Stomach (tissue), 9 donors: Measurements from ENCODE around the gene PDE4D. TPM values are rescaled to one million over a fixed set of nuclear protein-coding genes. Genes with fewer than 3 reads are reported as not detected.

ENCODE experiments used
- DNase-seq, 2 donors: peaks; one replicate each; pipeline versions ENCODE4 v3.0.0 to v3.0.0-alpha.2; 2013 to 2019
- H3K27ac ChIP-seq, 5 donors: fragments of 200-600 bp in 4 of 5; sonication (generic) in 4 of 5; one replicate each; pipeline ENCODE4 v1.5.1; 2013 to 2019; ENCODE audit warnings: mild to moderate bottlenecking in 1 of 5, moderate library complexity in 1 of 5
- H3K27me3 ChIP-seq, 3 donors: fragments of 200-600 bp; sonication (generic); one replicate each; pipeline ENCODE4 v1.5.1; 2017 to 2019; ENCODE audit warnings: mixed run types in 1 of 3
- H3K36me3 ChIP-seq, 4 donors: fragments of 200-600 bp; sonication (generic); 1 replicate in 3 of 4; 2 replicates in 1 of 4; pipeline ENCODE4 v1.5.1; 2016 to 2019
- H3K4me1 ChIP-seq, 4 donors: fragments of 200-600 bp; sonication (generic); one replicate each; pipeline ENCODE4 v1.5.1; 2016 to 2019
- H3K4me3 ChIP-seq, 4 donors: fragments of 200-600 bp; sonication (generic) in 3 of 4; one replicate each; pipeline ENCODE4 v1.5.1; 2016 to 2019; ENCODE audit warnings: mild to moderate bottlenecking in 1 of 4
- H3K9me3 ChIP-seq, 4 donors: fragments of 200-600 bp; sonication (generic); one replicate each; pipeline ENCODE4 v1.5.1; 2016 to 2019
- EP300 ChIP-seq: sonication (generic); formaldehyde crosslinking; IDR thresholded peaks from one replicate; pipeline ENCODE4 v1.6.1; 2017; ENCODE audit warnings: antibody characterized with exemption
- POLR2A ChIP-seq, 4 donors: fragments of 450-650 bp; IDR thresholded peaks; one replicate each; pipeline ENCODE4 v1.6.1; 2016; ENCODE audit warnings: antibody characterized with exemption in 4 of 4, control low read depth in 2 of 4, mild to moderate bottlenecking in 1 of 4, moderate library complexity in 1 of 4
- POLR2AphosphoS5 ChIP-seq, 3 donors: sonication (generic); formaldehyde crosslinking; IDR thresholded peaks; one replicate each; pipeline ENCODE4 v1.6.1; 2016; ENCODE audit warnings: antibody characterized with exemption in 3 of 3
- WGBS, 5 donors: extraction: QIAGEN DNeasy Blood & Tissue Kit in 3 of 5; methylation state at CpG; one replicate each; pipeline versions ENCODE4 v1.1.5 to v1.1.7; 2013 to 2018; 5-methylcytosine and 5-hydroxymethylcytosine counted together
- intact Hi-C: fragments of 100-400 bp; cut with DNase I; formaldehyde crosslinking; loops from one replicate; pipeline ENCODE4 v1.15.1; 2023; ENCODE audit warnings: low total_unique reads
- polyA plus RNA-seq, 3 donors: library from polyadenylated mRNA; stranded (reverse); fragments of 200-250 nt; gene quantifications; one replicate each; pipeline ENCODE4 v1.2.3, GENCODE V29; 2013
- total RNA-seq, 5 donors: library from RNA; depleted of rRNA; stranded (reverse); fragments of >200 nt; gene quantifications; one replicate each; pipeline versions ENCODE4 v1.1.0 to v1.2.3, GENCODE V29; 2014 to 2016
- TF ChIP-seq, protein P1 (sequence below), 7 experiments: fragments of 450-650 bp in 4 of 7; fragments of 200-600 bp in 3 of 7; sonication (generic) in 3 of 7; IDR thresholded peaks; one replicate each; pipeline ENCODE4 v1.5.1; 2016 to 2019; ENCODE audit warnings: antibody characterized with exemption in 7 of 7, control low read depth in 2 of 7, mild to moderate bottlenecking in 1 of 7
- donor health status: healthy with polysubstance abuse.
- donor health status: Bipolar disorder and iron deficiency.
- donor health status: healthy.

The PDE4D gene
- total and polyA plus RNA-seq, 8 donors: 3.1 to 147 (median 97.3) TPM

DNA sequence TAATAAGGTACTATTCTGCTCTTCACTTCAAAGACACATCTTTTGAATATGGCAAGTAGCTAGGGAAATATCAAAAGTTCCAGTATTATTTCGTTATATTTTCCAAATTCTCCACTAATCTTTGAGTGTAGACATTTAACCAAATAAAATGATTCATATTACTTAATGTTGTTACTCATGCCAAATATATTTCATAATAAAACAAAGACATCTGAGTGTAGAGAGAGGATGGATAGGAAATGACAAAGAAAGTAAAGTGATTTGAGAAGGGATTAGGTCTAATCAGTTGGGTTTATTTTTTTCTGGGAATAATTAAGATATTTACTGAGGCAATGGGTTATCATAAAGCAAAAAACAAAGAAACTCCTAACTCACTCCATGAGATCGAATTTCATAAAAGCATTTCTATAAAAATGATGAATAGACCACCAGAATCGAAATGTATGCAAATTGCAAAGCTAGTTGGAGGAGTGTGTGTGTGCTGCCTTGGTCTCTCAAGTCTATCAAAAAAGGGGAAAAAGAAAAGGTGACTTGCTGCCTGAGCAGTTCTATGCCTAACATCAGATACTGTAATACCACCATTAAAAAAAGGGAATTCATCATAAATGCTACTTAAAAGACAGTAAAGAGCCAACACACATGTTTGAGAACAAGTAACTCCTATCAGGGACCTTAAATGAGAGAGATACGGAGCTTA lies 255.5 kb downstream of the PDE4D start:
- H3K36me3 ChIP-seq: no peaks in the 10 kb centered on the region
- intact Hi-C loops: no loop called here
- no peak overlapping the region for H3K27ac ChIP-seq
- TF ChIP-seq POLR2A (IDR thresholded peaks at IDR 0.05) (no peak), EP300 (no peak), POLR2AphosphoS5 (IDR thresholded peaks at IDR 0.05) (no peak)
- TF ChIP-seq, protein P1, sequence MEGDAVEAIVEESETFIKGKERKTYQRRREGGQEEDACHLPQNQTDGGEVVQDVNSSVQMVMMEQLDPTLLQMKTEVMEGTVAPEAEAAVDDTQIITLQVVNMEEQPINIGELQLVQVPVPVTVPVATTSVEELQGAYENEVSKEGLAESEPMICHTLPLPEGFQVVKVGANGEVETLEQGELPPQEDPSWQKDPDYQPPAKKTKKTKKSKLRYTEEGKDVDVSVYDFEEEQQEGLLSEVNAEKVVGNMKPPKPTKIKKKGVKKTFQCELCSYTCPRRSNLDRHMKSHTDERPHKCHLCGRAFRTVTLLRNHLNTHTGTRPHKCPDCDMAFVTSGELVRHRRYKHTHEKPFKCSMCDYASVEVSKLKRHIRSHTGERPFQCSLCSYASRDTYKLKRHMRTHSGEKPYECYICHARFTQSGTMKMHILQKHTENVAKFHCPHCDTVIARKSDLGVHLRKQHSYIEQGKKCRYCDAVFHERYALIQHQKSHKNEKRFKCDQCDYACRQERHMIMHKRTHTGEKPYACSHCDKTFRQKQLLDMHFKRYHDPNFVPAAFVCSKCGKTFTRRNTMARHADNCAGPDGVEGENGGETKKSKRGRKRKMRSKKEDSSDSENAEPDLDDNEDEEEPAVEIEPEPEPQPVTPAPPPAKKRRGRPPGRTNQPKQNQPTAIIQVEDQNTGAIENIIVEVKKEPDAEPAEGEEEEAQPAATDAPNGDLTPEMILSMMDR (IDR thresholded peaks at IDR 0.05): no peak
- no peaks in the 10 kb centered on the region for H3K27me3 ChIP-seq
- DNase-seq: no peak
- WGBS, 5 donors: 73 to 82% (median 74%) methylated on average over 4 of the region's 4 CpGs
- no peaks in the 10 kb centered on the region for H3K4me1 ChIP-seq
- H3K9me3 ChIP-seq: peaks cover 0 to 3% (median 0%) of the 10 kb centered on the region in 4 donors
- no peak overlapping the region for H3K4me3 ChIP-seq

DNA sequence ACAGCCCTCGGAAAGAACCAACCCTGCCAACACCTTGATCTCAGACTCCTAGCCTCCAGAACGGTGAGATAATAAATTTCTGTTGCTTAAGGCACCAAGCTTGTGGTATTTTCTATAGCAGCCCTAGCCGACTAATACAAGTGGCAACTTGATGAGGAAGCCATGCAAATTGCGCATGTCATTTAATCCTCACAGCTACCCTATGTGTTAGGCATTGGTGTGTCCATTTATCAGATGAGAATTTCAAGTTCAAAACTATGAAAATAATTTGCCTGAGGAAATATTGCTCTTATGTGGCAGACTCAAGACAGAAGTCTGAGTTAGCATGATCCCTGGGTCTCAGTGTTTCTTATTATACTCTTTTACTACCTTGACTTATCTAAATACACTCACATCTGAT lies 264.0 kb downstream of the PDE4D start:
- Histone ChIP-seq H3K27me3 (no peaks in the 10 kb centered on the region), H3K4me3 (no peak overlapping the region), H3K36me3 (no peaks in the 10 kb centered on the region), H3K27ac (no peak overlapping the region), H3K4me1 (peaks cover 0 to 10% (median 0%) of the 10 kb centered on the region in 4 donors), H3K9me3 (peaks cover 0 to 1% (median 0%) of the 10 kb centered on the region in 4 donors)
- TF ChIP-seq, protein P1 (IDR thresholded peaks at IDR 0.05): no peak
- TF ChIP-seq POLR2AphosphoS5 (IDR thresholded peaks at IDR 0.05) (no peak), POLR2A (IDR thresholded peaks at IDR 0.05) (no peak), EP300 (no peak)
- DNase-seq: no peak
- intact Hi-C loops: no loop called here
- WGBS, 5 donors: 91 to 97% (median 93%) methylated on average over 4 of the region's 4 CpGs

DNA sequence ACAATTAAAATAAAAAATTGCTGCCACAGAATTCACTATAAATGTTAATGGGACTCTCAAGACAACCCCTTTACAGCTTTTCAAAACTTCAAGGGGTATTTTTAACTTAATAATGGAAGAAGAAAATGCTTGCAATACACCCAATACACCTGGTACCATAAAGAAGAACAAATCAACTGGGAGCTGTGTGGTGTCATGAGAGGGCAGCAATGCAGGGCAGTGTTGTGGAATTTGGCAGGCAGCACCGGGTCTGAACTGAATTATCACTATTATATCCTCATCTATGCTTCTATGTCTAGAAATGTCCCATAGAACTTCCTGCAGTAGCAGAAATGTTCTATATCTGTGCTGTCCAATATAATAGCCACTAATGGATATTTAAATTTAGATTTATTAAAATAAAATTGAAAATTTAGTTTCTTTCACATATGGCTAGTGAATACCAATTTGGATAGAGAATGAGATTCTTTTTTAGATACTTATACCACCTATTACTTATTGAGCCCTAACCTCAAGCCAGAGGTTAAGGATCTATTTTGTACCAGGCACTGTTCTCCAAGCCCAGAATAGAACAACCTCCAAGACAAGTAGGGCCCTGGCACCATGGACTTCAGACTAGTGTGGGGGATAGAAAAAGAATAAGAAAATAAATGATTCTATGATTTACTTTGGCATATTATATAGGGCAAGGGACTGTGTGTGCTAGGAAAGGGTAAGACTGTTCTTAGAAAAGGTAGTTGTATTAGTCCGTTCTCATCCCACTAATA lies 265.3 kb downstream of the PDE4D start:
- DNase-seq: no peak
- no peak overlapping the region for H3K27ac ChIP-seq
- WGBS, 5 donors: 70 to 83% (median 73%) methylated on average over 2 of the region's 2 CpGs
- H3K4me1 ChIP-seq: peaks cover 0 to 10% (median 0%) of the 10 kb centered on the region in 4 donors
- TF ChIP-seq POLR2AphosphoS5 (IDR thresholded peaks at IDR 0.05): no peak
- TF ChIP-seq EP300: no peak
- no peak for TF ChIP-seq POLR2A (IDR thresholded peaks at IDR 0.05)
- H3K27me3 ChIP-seq: no peaks in the 10 kb centered on the region
- H3K4me3 ChIP-seq: no peak overlapping the region
- intact Hi-C loops: no loop called here
- no peaks in the 10 kb centered on the region for H3K36me3 ChIP-seq
- H3K9me3 ChIP-seq: no peaks in the 10 kb centered on the region

DNA sequence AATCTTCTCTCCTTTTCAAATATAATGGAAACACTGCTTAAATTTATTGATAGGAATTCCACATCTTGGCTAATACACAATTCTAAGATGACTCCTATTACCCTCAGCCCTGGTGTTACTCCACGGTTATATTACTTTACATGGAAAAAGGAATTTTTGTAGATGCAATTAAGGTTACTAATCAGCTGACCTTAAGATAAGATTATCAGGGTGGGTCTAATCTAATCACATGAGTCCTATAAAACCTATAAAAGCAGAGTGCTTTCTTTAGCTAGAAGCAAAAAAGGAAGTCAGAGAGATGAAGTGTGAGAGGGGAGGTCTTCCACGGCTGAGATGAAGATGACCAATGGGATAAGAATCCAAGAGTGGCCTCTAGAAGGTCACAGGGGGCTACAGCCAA lies 268.6 kb downstream of the PDE4D start:
- H3K27ac ChIP-seq: no peak overlapping the region
- H3K27me3 ChIP-seq: no peaks in the 10 kb centered on the region
- 46 to 70% (median 63%) methylated on average over 2 of the region's 2 CpGs for WGBS, 5 donors
- intact Hi-C loops: no loop called here
- TF ChIP-seq EP300 (no peak), POLR2A (IDR thresholded peaks at IDR 0.05) (no peak), POLR2AphosphoS5 (IDR thresholded peaks at IDR 0.05) (no peak)
- TF ChIP-seq, protein P1 (IDR thresholded peaks at IDR 0.05): no peak
- H3K36me3 ChIP-seq: no peaks in the 10 kb centered on the region
- no peak overlapping the region for H3K4me3 ChIP-seq
- peaks cover 0 to 10% (median 0%) of the 10 kb centered on the region in 4 donors for H3K4me1 ChIP-seq
- DNase-seq: no peak
- no peaks in the 10 kb centered on the region for H3K9me3 ChIP-seq
